ENCODE results near the gene USP48. TPM values are rescaled to one million over a fixed set of nuclear protein-coding genes. Genes with fewer than 3 reads are reported as not detected.

USP48 gene
- total and polyA plus RNA-seq, 10 of the 15 experiments (the other 5 are each of a cell fraction or from before 2014, with no cell fraction given): 21.2 to 115 (median 75.5) TPM

GRCh38 chr1:21782868-21783678 is at the start of gene USP48 (continued):
- TF ChIP-seq BCLAF1 (IDR thresholded peaks at IDR 0.05): no peak
- TF ChIP-seq NRF1 (conservative IDR thresholded peaks at IDR 0.05; ENCODE audit: low read depth, low read length): peak; percentile 58
- no peak for TF ChIP-seq PRDM15 (CRISPR knock-in tag; IDR thresholded peaks at IDR 0.05)
- no peak for TF ChIP-seq NFIC (IDR thresholded peaks at IDR 0.05; ENCODE audit: low read depth, low read length)
- no peak for TF ChIP-seq BMI1 (IDR thresholded peaks at IDR 0.05; ENCODE audit: borderline replicate concordance)
- peak in 1 of 2 experiments; percentile 22; a peak in 1 of 4 replicates for TF ChIP-seq EP300 (IDR thresholded peaks at IDR 0.05; ENCODE audit: borderline replicate concordance in 1 of 2, control insufficient read depth in 1 of 2, low read depth in 2 of 2, low read length in 2 of 2)
- peak; percentile 44 for TF ChIP-seq E2F8 (IDR thresholded peaks at IDR 0.05; ENCODE audit: low read depth, partially characterized antibody)
- no peak for TF ChIP-seq ZZZ3 (IDR thresholded peaks at IDR 0.05; ENCODE audit: control insufficient read depth, insufficient read length, low read depth)
- TF ChIP-seq TCF12 (IDR thresholded peaks at IDR 0.05; ENCODE audit: low read depth, low read length): no peak
- peak; percentile 93; the same call in 1 of the 2 replicates for TF ChIP-seq PML (IDR thresholded peaks at IDR 0.05; ENCODE audit: low read length)
- TF ChIP-seq IRF3 (IDR thresholded peaks at IDR 0.05): peak; percentile 19; the same call in 1 of the 2 replicates
- no peak for TF ChIP-seq EZH2 (IDR thresholded peaks at IDR 0.05; ENCODE audit: borderline replicate concordance, control insufficient read depth, low read depth, low read length)
- no peak for TF ChIP-seq RCOR1 (conservative IDR thresholded peaks at IDR 0.05; ENCODE audit: low read depth, low read length)
- TF ChIP-seq STAT3 (IDR thresholded peaks at IDR 0.05; ENCODE audit: low read depth, low read length): no peak
- TF ChIP-seq PAX5 (IDR thresholded peaks at IDR 0.05; ENCODE audit: borderline replicate concordance, low read depth, low read length): peak; percentile 22; the same call in 1 of the 2 replicates
- no peak for TF ChIP-seq KDM1A (IDR thresholded peaks at IDR 0.05; ENCODE audit: borderline replicate concordance)
- TF ChIP-seq JUNB (IDR thresholded peaks at IDR 0.05): no peak; the same call in 1 of the 2 replicates
- no peak for TF ChIP-seq MTA3 (IDR thresholded peaks at IDR 0.05; ENCODE audit: borderline replicate concordance, low read length)
- 0 out of 2 replicates have a peak, but pooled peaks have one; percentile 68 for TF ChIP-seq STAT1 (conservative IDR thresholded peaks at IDR 0.05)

Measured in GM12878 (cell line).